RCC 7860 (cell line): ENCODE results near the gene S100A10.

ENCODE experiments used
- DNase-seq: peaks from one replicate; pipeline ENCODE4 v3.0.0-alpha.2; 2015; ENCODE audit warnings: low spot score
- FAIRE-seq: peaks from 2 replicates; lab custom pipeline; 2012; peaks lifted over from hg19 to GRCh38; lab: Jason Lieb, UNC

S100A10 gene

GRCh38 chr1:152013664-152014237 is 20.1 kb upstream of the S100A10 start:
- FAIRE-seq (no peak), DNase-seq (peak; percentile 32)

- FAIRE-seq (no peak), DNase-seq (no peak)
Observed at GRCh38 chr1:152009691-152010090, 16.0 kb upstream of the S100A10 start.

- FAIRE-seq (no peak), DNase-seq (no peak)
Observed at GRCh38 chr1:152007047-152007446, 13.4 kb upstream of the S100A10 start.

- FAIRE-seq: no peak
Observed at GRCh38 chr1:152005360-152005912, 11.8 kb upstream of the S100A10 start.

GRCh38 chr1:152003846-152004442 is 10.3 kb upstream of the S100A10 start:
- FAIRE-seq (no peak), DNase-seq (no peak)

More at GRCh38 chr1:152005360-152005912, 11.8 kb upstream of the S100A10 start:
- DNase-seq: no peak

GRCh38 chr1:152002960-152003359 is 9.3 kb upstream of the S100A10 start:
- FAIRE-seq (no peak), DNase-seq (no peak)

- DNase-seq (peak; percentile 64), FAIRE-seq (peak; percentile 57)
Observed at GRCh38 chr1:152001631-152002584, 8.2 kb upstream of the S100A10 start.

- DNase-seq (no peak), FAIRE-seq (no peak)
Observed at GRCh38 chr1:152000964-152001630, 7.4 kb upstream of the S100A10 start.

- FAIRE-seq (peak; percentile 86), DNase-seq (peak; percentile 93)
Observed at GRCh38 chr1:151998611-151999362, 5.1 kb upstream of the S100A10 start.

- DNase-seq (no peak), FAIRE-seq (no peak)
Observed at GRCh38 chr1:151997284-151997570, 3.6 kb upstream of the S100A10 start.

GRCh38 chr1:151995774-151996173 is 2.1 kb upstream of the S100A10 start:
- FAIRE-seq (no peak), DNase-seq (no peak)

GRCh38 chr1:151994956-151995355 is 1.3 kb upstream of the S100A10 start:
- peak; percentile 89 for FAIRE-seq
- DNase-seq: peak; percentile 97

- DNase-seq: no peak
- no peak for FAIRE-seq
Observed at GRCh38 chr1:151993084-151993733, 450 bp downstream of the S100A10 start.

- peak; percentile 100 for DNase-seq
- FAIRE-seq: peak; percentile 95
Observed at GRCh38 chr1:151992303-151993083, 1.2 kb downstream of the S100A10 start.

GRCh38 chr1:151991663-151992302 is 1.9 kb downstream of the S100A10 start:
- FAIRE-seq (no peak), DNase-seq (peak; percentile 35)

GRCh38 chr1:151990856-151991198 is 2.8 kb downstream of the S100A10 start:
- FAIRE-seq: peak; percentile 67
- peak; percentile 60 for DNase-seq

GRCh38 chr1:151990058-151990855 is 3.4 kb downstream of the S100A10 start:
- no peak for DNase-seq
- no peak for FAIRE-seq
